Common myeloid progenitor, CD34-positive (primary cell): ENCODE data around the gene MXD3.
A peak's percentile ranks its signal among the peaks of the same experiment; 100 is the strongest.

Experiments
- CTCF ChIA-PET: fragments of 350-600 bp; sonication (Branson Sonifier 250); formaldehyde crosslinking; loops from one replicate; lab custom pipeline; 2021; ENCODE audit warnings: antibody characterized with exemption; lab: Charles Lee
- POLR2A ChIA-PET: fragments of 350-600 bp; sonication (Branson Sonifier 250); formaldehyde crosslinking; loops from one replicate; lab custom pipeline; 2021; ENCODE audit warnings: antibody characterized with exemption; lab: Charles Lee
- DNase-seq, 3 donors: peaks; one replicate each; pipeline versions ENCODE4 v3.0.0 to v3.0.0-alpha.2; 2013
- H3K27ac ChIP-seq, 2 experiments: 1 replicate in 1 of 2; 2 replicates in 1 of 2; pipeline ENCODE4 v1.7.0; 2013; ENCODE audit warnings: inconsistent platforms in 2 of 2, low read length in 2 of 2, mild to moderate bottlenecking in 2 of 2, low read depth in 1 of 2, moderate library complexity in 1 of 2; ENCODE audit not compliant: severe bottlenecking in 2 of 2, insufficient read depth in 1 of 2, poor library complexity in 1 of 2
- H3K27me3 ChIP-seq, 5 experiments: replicated peaks in 2 of 5; 1 replicate in 3 of 5; 2 replicates in 2 of 5; pipeline versions ENCODE4 v1.6.1 to v1.7.0; 2013; ENCODE audit warnings: low read length in 4 of 5, mild to moderate bottlenecking in 2 of 5, moderate library complexity in 2 of 5, inconsistent platforms in 1 of 5; ENCODE audit not compliant: insufficient read depth in 5 of 5, control insufficient read depth in 4 of 5
- H3K36me3 ChIP-seq, 4 experiments: 1 replicate in 2 of 4; 2 replicates in 2 of 4; pipeline versions ENCODE4 v1.6.1 to v1.7.0; 2013; ENCODE audit warnings: low read length in 3 of 4, control low read depth in 1 of 4, mild to moderate bottlenecking in 1 of 4; ENCODE audit not compliant: control insufficient read depth in 4 of 4, insufficient read depth in 4 of 4
- H3K4me1 ChIP-seq, 4 experiments: 1 replicate in 3 of 4; 2 replicates in 1 of 4; pipeline versions ENCODE4 v1.6.1 to v1.7.1; 2013; ENCODE audit warnings: low read length in 3 of 4, mild to moderate bottlenecking in 3 of 4, control low read depth in 1 of 4, inconsistent platforms in 1 of 4, moderate library complexity in 1 of 4; ENCODE audit not compliant: control insufficient read depth in 4 of 4, insufficient read depth in 4 of 4; ENCODE audit errors: control extremely low read depth in 1 of 4
- H3K4me3 ChIP-seq, 7 experiments: 1 replicate in 4 of 7; 2 replicates in 3 of 7; pipeline versions ENCODE4 v1.5.1 to v1.7.0; 2013; ENCODE audit warnings: mild to moderate bottlenecking in 7 of 7, low read length in 6 of 7, moderate library complexity in 6 of 7, inconsistent platforms in 2 of 7, low read depth in 2 of 7, control low read depth in 1 of 7; ENCODE audit not compliant: insufficient read depth in 4 of 7, control insufficient read depth in 1 of 7; ENCODE audit errors: extremely low read depth in 1 of 7
- H3K9me3 ChIP-seq, 5 experiments: 1 replicate in 4 of 5; 2 replicates in 1 of 5; pipeline versions ENCODE4 v1.6.1 to v1.7.1; 2013; ENCODE audit warnings: low read length in 4 of 5, mild to moderate bottlenecking in 2 of 5, inconsistent platforms in 1 of 5, low read depth in 1 of 5, moderate library complexity in 1 of 5; ENCODE audit not compliant: control insufficient read depth in 4 of 5, insufficient read depth in 2 of 5; ENCODE audit errors: control extremely low read depth in 1 of 5
- WGBS: methylation state at CpG from one replicate; pipeline ENCODE4 v1.1.5; 2013; ENCODE audit not compliant: insufficient coverage; 5-methylcytosine and 5-hydroxymethylcytosine counted together

The MXD3 gene

GRCh38 chr5:177336112-177336511 is 24.4 kb upstream of the MXD3 start:
- ChIA-PET CTCF (interaction anchor here (0.8 to 10.2 kb wide), 23 partner anchors 8 to 223 kb away, joined by 3 to 162 read pairs (median 5); partner anchors contain the start of genes MXD3, PRELID1 and RAB24), POLR2A (no interaction called here)
- Histone ChIP-seq H3K4me1 (peaks cover 6 to 27% (median 24%) of the 10 kb centered on the region in 4 experiments), H3K4me3 (no peak overlapping the region), H3K27ac (no peak overlapping the region), H3K27me3 (no peaks in the 10 kb centered on the region), H3K36me3 (peaks cover 2 to 77% (median 56%) of the 10 kb centered on the region in 4 experiments), H3K9me3 (no peaks in the 10 kb centered on the region)
- peak; percentile 83 to 90 (median 89) for DNase-seq
- 61% methylated on average over 12 of the region's 12 CpGs for WGBS

GRCh38 chr5:177335701-177336065 is 24.0 kb upstream of the MXD3 start:
- 99% methylated on average over 7 of the region's 7 CpGs for WGBS
- peaks cover 2 to 81% (median 56%) of the 10 kb centered on the region in 4 experiments for H3K36me3 ChIP-seq
- ChIA-PET POLR2A (no interaction called here), CTCF (interaction anchor here (0.8 to 10.2 kb wide), 23 partner anchors 8 to 222 kb away, joined by 3 to 162 read pairs (median 5); partner anchors contain the start of genes MXD3, PRELID1 and RAB24)
- H3K9me3 ChIP-seq = no peaks in the 10 kb centered on the region
- peaks cover 6 to 32% (median 28%) of the 10 kb centered on the region in 4 experiments for H3K4me1 ChIP-seq
- H3K27ac ChIP-seq = no peak overlapping the region
- no peak for DNase-seq
- no peak overlapping the region for H3K4me3 ChIP-seq
- no peaks in the 10 kb centered on the region for H3K27me3 ChIP-seq

GRCh38 chr5:177334781-177335700 is 23.3 kb upstream of the MXD3 start:
- Histone ChIP-seq H3K27ac (no peak overlapping the region), H3K36me3 (peaks cover 2 to 85% (median 58%) of the 10 kb centered on the region in 4 experiments), H3K27me3 (no peaks in the 10 kb centered on the region), H3K4me1 (peaks cover 9 to 38% (median 35%) of the 10 kb centered on the region in 4 experiments), H3K9me3 (no peaks in the 10 kb centered on the region), H3K4me3 (no peak overlapping the region)
- 98% methylated on average over 17 of the region's 21 CpGs for WGBS
- ChIA-PET POLR2A (no interaction called here), CTCF (interaction anchor here (0.8 to 10.2 kb wide), 27 partner anchors 9 to 222 kb away, joined by 3 to 162 read pairs (median 5); partner anchors contain the start of genes MXD3, PRELID1, RAB24 and RGS14)
- DNase-seq = no peak

- Histone ChIP-seq H3K4me3 (no peak overlapping the region), H3K36me3 (peaks cover 2 to 85% (median 56%) of the 10 kb centered on the region in 4 experiments), H3K9me3 (no peaks in the 10 kb centered on the region), H3K27me3 (no peaks in the 10 kb centered on the region), H3K4me1 (peaks cover 3 to 46% (median 35%) of the 10 kb centered on the region in 4 experiments), H3K27ac (no peak overlapping the region)
- 92% methylated on average over 14 of the region's 15 CpGs for WGBS
- ChIA-PET POLR2A (interaction anchor here (0.6 kb wide), 1 partner anchor 35 kb away, joined by 5 read pairs; no protein-coding TSS in a partner anchor), CTCF (interaction anchor here (1.0 to 10.2 kb wide), 14 partner anchors 9 to 56 kb away, joined by 3 to 162 read pairs (median 8); partner anchors contain the start of genes LMAN2 and RGS14)
- DNase-seq = no peak
Observed at GRCh38 chr5:177334155-177334551, 22.5 kb upstream of the MXD3 start.

- ChIA-PET POLR2A (interaction anchor here (0.6 kb wide), 1 partner anchor 34 kb away, joined by 5 read pairs; no protein-coding TSS in a partner anchor), CTCF (interaction anchor here (1.0 to 10.2 kb wide), 11 partner anchors 10 to 57 kb away, joined by 3 to 162 read pairs (median 7); partner anchors contain the start of genes LMAN2 and RGS14)
- no peak for DNase-seq
- no peaks in the 10 kb centered on the region for H3K9me3 ChIP-seq
- peaks cover 2 to 82% (median 51%) of the 10 kb centered on the region in 4 experiments for H3K36me3 ChIP-seq
- no peaks in the 10 kb centered on the region for H3K27me3 ChIP-seq
- H3K27ac ChIP-seq = no peak overlapping the region
- peaks cover 3 to 48% (median 35%) of the 10 kb centered on the region in 4 experiments for H3K4me1 ChIP-seq
- no peak overlapping the region for H3K4me3 ChIP-seq
- WGBS = 94% methylated on average over 11 of the region's 16 CpGs
Observed at GRCh38 chr5:177333420-177334154, 21.9 kb upstream of the MXD3 start.

- ChIA-PET CTCF (interaction anchor here (1.1 to 10.2 kb wide), 12 partner anchors 9 to 71 kb away, joined by 4 to 162 read pairs (median 7); partner anchors contain the start of genes LMAN2 and MXD3), POLR2A (no interaction called here)
- WGBS = 92% methylated on average over 10 of the region's 13 CpGs
- Histone ChIP-seq H3K27me3 (no peaks in the 10 kb centered on the region), H3K27ac (no peak overlapping the region), H3K4me3 (no peak overlapping the region), H3K36me3 (peaks cover 2 to 76% (median 46%) of the 10 kb centered on the region in 4 experiments), H3K9me3 (no peaks in the 10 kb centered on the region), H3K4me1 (peaks cover 3 to 55% (median 37%) of the 10 kb centered on the region in 4 experiments)
- no peak for DNase-seq
Observed at GRCh38 chr5:177332896-177333260, 21.2 kb upstream of the MXD3 start.
